K562 (cell line): ENCODE measurements around the gene FBXL13. TPM values are rescaled to one million over a fixed set of nuclear protein-coding genes. Genes with fewer than 3 reads are reported as not detected.

Experiments used
- PHF20 ChIP-seq: fragments of 450-650 bp; IDR thresholded peaks from 2 replicates; pipeline ENCODE4 v1.6.1; 2018; ENCODE audit not compliant: partially characterized antibody
- ZFPM2 ChIP-seq: fragments of 250-450 bp; sonication (Bioruptor Pico); IDR thresholded peaks from 2 replicates; pipeline ENCODE4 v1.5.1; 2022; ENCODE audit warnings: mild to moderate bottlenecking
- ZHX1 ChIP-seq: fragments of 150-350 bp; conservative IDR thresholded peaks from 2 replicates; pipeline ENCODE4 v1.6.1; 2014; ENCODE audit warnings: low read length
- polyA plus RNA-seq, 8 experiments: library from polyadenylated mRNA; depleted of rRNA in 4 of 8; stranded (reverse) in 5 of 8; unstranded in 3 of 8; fragments of >200 nt; fragmentation: Nextera tagmentation in 2 of 8; fragmentation: Illumina TruSeq in 1 of 8; extraction: Ambion mirVana in 2 of 8; extraction: Trizol in 1 of 8; gene quantifications; 2 replicates each; pipeline versions ENCODE4 v1.2.1 to v1.2.3, GENCODE V29; 2011 to 2014; ENCODE audit warnings: inconsistent platforms in 1 of 8, missing spikeins in 1 of 8
- total RNA-seq, 7 experiments: library from RNA; depleted of rRNA in 6 of 7; stranded (reverse); fragments of >200 nt in 6 of 7; fragmentation: Illumina TruSeq in 2 of 7; extraction: Trizol in 2 of 7; gene quantifications; 2 replicates each; pipeline versions ENCODE4 v1.2.1 to v1.2.3, GENCODE V29; 2011 to 2021; ENCODE audit warnings: low replicate concordance in 1 of 7
- TF ChIP-seq, protein P1 (sequence below): fragments of 250-450 bp; sonication (Bioruptor Pico); IDR thresholded peaks from 2 replicates; pipeline ENCODE4 v1.4.0; 2020
- TF ChIP-seq, protein P2 (sequence below): fragments of 450-650 bp; formaldehyde crosslinking; IDR thresholded peaks from 2 replicates; pipeline ENCODE4 v1.4.0; 2022; ENCODE audit warnings: missing genetic modification characterization

FBXL13 gene
- total and polyA plus RNA-seq, 9 of the 15 experiments (the other 6 are each of a cell fraction or from before 2014, with no cell fraction given), result 16.3 to 55.0 (median 25.4) TPM

GRCh38 chr7:102845346-102845745 lies 229.2 kb downstream of the FBXL13 start (continued):
- TF ChIP-seq, protein P1, sequence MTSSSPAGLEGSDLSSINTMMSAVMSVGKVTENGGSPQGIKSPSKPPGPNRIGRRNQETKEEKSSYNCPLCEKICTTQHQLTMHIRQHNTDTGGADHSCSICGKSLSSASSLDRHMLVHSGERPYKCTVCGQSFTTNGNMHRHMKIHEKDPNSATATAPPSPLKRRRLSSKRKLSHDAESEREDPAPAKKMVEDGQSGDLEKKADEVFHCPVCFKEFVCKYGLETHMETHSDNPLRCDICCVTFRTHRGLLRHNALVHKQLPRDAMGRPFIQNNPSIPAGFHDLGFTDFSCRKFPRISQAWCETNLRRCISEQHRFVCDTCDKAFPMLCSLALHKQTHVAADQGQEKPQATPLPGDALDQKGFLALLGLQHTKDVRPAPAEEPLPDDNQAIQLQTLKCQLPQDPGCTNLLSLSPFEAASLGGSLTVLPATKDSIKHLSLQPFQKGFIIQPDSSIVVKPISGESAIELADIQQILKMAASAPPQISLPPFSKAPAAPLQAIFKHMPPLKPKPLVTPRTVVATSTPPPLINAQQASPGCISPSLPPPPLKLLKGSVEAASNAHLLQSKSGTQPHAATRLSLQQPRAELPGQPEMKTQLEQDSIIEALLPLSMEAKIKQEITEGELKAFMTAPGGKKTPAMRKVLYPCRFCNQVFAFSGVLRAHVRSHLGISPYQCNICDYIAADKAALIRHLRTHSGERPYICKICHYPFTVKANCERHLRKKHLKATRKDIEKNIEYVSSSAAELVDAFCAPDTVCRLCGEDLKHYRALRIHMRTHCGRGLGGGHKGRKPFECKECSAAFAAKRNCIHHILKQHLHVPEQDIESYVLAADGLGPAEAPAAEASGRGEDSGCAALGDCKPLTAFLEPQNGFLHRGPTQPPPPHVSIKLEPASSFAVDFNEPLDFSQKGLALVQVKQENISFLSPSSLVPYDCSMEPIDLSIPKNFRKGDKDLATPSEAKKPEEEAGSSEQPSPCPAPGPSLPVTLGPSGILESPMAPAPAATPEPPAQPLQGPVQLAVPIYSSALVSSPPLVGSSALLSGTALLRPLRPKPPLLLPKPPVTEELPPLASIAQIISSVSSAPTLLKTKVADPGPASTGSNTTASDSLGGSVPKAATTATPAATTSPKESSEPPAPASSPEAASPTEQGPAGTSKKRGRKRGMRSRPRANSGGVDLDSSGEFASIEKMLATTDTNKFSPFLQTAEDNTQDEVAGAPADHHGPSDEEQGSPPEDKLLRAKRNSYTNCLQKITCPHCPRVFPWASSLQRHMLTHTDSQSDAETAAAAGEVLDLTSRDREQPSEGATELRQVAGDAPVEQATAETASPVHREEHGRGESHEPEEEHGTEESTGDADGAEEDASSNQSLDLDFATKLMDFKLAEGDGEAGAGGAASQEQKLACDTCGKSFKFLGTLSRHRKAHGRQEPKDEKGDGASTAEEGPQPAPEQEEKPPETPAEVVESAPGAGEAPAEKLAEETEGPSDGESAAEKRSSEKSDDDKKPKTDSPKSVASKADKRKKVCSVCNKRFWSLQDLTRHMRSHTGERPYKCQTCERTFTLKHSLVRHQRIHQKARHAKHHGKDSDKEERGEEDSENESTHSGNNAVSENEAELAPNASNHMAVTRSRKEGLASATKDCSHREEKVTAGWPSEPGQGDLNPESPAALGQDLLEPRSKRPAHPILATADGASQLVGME (CRISPR knock-in tag), result no peak
- TF ChIP-seq ZHX1 (no peak), ZFPM2 (CRISPR knock-in tag) (no peak), PHF20 (no peak)
- TF ChIP-seq, protein P2, sequence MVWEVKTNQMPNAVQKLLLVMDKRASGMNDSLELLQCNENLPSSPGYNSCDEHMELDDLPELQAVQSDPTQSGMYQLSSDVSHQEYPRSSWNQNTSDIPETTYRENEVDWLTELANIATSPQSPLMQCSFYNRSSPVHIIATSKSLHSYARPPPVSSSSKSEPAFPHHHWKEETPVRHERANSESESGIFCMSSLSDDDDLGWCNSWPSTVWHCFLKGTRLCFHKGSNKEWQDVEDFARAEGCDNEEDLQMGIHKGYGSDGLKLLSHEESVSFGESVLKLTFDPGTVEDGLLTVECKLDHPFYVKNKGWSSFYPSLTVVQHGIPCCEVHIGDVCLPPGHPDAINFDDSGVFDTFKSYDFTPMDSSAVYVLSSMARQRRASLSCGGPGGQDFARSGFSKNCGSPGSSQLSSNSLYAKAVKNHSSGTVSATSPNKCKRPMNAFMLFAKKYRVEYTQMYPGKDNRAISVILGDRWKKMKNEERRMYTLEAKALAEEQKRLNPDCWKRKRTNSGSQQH (CRISPR knock-in tag), result no peak
